Measurements from ENCODE around the gene ZGPAT.
A peak's percentile ranks its signal among the peaks of the same experiment; 100 is the strongest.
"Not testable (repeated sequence)": the region's sequence is repeated elsewhere in the genome, so short reads cannot be mapped to it uniquely, and the experiment has no call there.

Gene ZGPAT, protein sequence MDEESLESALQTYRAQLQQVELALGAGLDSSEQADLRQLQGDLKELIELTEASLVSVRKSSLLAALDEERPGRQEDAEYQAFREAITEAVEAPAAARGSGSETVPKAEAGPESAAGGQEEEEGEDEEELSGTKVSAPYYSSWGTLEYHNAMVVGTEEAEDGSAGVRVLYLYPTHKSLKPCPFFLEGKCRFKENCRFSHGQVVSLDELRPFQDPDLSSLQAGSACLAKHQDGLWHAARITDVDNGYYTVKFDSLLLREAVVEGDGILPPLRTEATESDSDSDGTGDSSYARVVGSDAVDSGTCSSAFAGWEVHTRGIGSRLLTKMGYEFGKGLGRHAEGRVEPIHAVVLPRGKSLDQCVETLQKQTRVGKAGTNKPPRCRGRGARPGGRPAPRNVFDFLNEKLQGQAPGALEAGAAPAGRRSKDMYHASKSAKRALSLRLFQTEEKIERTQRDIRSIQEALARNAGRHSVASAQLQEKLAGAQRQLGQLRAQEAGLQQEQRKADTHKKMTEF

GRCh38 chr20:63707558-63708300 lies at the start of gene ZGPAT, which contains the start of gene ARFRP1:
TSS of gene ZGPAT (plus strand) at chr20:63708039. CDS start at chr20:63708581, 542 bp downstream.
TSS of gene ARFRP1 (minus strand) at chr20:63707976. CDS start at chr20:63707091, 885 bp downstream.
- DNase-seq (ENCODE audit: low read depth in 2 of 2, low spot score in 1 of 2): peak; percentile 66 to 70

- DNase-seq (ENCODE audit: low read depth in 2 of 2, low spot score in 1 of 2): no peak
These were observed 49.1 kb upstream of the ZGPAT start for GRCh38 chr20:63658749-63659187.

DNA sequence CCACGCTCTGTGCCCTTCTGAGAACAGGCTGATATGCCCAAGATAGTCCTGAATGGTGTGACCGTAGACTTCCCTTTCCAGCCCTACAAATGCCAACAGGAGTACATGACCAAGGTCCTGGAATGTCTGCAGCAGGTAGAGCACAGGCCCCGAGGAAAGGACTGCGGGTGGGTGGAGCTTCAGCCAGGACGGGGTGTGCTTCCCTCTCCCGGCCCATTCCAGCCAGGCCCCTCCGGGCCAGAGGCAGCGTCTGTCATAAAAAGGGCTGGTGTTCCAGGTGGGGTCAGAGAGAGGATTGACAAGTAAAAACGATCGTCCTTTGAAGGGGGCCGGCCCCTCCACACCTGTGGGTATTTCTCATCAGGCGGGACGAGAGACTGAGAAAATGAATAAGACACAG lies 48.5 kb upstream of the ZGPAT start:
- no peak for DNase-seq (ENCODE audit: low read depth in 2 of 2, low spot score in 1 of 2)

- not testable (repeated sequence) for DNase-seq (ENCODE audit: low read depth in 2 of 2, low spot score in 1 of 2)
These were observed 47.7 kb upstream of the ZGPAT start for GRCh38 chr20:63660174-63660573.

- DNase-seq (ENCODE audit: low read depth in 2 of 2, low spot score in 1 of 2): no peak
These were observed 47.2 kb upstream of the ZGPAT start for GRCh38 chr20:63660622-63661021.

DNA sequence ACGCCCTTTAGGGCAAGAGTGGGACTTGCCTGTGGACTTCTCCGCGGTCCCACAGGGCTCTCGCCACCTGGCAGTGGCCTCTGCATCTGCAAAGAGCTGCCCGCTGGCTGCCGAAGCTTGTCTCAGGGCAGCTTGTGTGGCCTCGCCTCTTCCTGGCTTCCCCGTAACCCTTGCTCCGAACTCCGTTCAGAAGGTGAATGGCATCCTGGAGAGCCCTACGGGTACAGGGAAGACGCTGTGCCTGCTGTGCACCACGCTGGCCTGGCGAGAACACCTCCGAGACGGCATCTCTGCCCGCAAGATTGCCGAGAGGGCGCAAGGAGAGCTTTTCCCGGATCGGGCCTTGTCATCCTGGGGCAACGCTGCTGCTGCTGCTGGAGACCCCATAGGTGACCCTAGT lies 46.7 kb upstream of the ZGPAT start:
- DNase-seq (ENCODE audit: low read depth in 2 of 2, low spot score in 1 of 2): no peak

GRCh38 chr20:63661959-63662812 lies 45.7 kb upstream of the ZGPAT start:
- DNase-seq (ENCODE audit: low read depth in 2 of 2, low spot score in 1 of 2): no peak

GRCh38 chr20:63662813-63663189 lies 45.0 kb upstream of the ZGPAT start:
- DNase-seq (ENCODE audit: low read depth in 2 of 2, low spot score in 1 of 2): no peak

DNA sequence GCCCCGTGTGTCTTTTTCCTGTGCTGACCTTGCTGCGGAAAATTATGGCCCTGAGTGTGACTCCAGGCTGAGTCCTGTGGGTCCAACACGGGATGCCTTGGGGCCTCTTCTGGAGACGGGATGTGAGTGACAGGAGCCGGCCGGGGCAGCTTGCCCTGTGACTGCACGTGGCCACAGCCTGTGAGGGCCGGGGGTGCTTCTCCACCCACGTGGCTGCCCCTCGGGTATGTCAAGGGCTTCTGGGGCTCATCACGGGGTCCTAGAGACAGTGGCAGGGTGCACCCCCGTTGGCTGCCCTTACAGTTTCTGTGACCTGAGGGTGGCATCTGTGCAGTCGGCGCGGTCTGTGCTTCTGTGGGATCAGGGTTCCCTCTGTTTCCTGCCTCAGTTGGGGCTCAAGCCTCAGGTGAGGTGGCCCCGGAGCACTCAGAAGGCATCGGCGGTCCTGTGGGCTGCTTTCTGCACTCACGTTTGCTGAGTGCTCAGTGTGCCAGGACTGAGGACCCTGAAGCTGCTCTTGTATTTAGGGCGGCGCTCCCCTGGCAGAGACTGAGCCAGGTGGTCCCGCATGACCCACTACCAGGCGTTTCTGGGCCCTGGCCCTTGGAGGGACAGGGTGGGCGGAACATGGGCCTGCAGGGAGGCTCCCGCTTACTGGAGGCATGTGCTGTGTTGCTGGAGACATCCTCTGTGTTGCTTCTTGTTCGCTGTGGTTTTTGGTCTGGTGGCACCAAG lies 44.3 kb upstream of the ZGPAT start:
- no peak for DNase-seq (ENCODE audit: low read depth in 2 of 2, low spot score in 1 of 2)

DNA sequence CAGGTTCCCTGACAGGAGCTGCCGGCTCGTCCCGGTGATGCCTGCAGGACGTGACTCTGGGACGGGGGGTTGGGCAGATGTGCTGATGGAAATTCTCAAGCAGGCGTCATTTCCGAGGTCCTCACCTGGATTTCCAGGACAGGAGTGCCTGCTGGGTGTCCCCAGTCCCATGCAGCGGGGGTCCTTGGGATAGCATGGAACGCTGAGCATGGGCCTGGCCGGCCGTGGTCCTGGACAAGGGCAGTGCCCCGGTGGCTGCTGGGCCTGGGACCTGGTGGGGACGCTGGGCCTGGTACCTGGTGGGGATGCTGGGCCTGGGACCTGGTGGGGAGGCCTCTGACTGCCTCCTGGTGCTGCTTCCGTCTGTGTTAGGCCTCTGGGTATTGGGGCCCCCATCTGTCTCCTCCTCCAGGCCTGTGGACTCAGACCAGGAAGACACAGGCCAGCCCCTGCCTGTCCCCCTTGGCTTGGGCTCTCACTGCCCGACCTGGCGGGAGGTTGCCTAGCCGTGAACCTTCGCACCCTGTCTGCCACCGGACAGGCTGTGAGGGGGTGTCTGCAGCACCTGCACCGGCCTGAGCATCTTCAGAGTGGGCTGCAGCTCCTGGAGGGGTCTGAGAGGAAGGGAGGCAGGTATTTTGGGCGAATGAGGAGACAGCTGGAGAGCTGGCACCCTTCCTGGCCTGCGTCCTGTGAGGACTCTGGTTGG lies 43.5 kb upstream of the ZGPAT start:
- DNase-seq (ENCODE audit: low read depth in 2 of 2, low spot score in 1 of 2): no peak

DNA sequence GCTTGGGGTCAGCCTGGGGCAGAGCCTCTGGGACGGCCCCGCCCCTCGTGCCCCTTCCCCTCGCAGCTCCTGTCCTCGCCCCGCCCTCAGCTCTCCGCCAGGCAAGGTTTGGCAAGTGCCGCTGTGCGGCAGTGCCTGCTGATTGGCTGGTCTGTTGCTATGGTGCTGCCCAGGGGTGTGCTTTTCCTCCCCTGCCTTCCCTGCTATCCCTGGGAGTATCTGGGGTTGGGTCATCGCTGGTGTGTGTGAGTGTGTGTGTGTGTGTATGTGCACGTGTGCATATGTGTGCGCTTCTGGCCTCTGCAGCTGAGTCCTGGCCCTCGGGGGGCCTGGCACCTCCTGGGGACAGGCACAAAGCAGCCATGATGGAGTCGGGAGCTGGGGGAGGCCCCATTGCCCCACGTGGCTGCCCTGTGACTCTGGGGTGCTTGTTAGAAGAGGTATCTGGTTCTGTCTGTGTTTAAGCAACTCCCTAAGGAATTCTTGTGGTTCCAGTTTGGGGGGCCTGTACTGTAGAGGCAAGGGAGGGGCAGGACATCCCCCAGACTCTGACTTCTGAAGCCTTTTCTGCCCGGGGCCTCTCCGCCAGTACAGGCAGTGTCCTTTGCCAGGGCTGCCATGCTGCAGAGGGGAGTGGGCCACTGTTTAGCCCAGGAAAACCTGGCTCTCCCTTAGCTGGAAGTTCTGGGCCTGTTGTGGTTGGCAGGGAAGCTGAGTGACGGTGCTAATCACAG lies 42.8 kb upstream of the ZGPAT start:
- DNase-seq (ENCODE audit: low read depth in 2 of 2, low spot score in 1 of 2): no peak

DNA sequence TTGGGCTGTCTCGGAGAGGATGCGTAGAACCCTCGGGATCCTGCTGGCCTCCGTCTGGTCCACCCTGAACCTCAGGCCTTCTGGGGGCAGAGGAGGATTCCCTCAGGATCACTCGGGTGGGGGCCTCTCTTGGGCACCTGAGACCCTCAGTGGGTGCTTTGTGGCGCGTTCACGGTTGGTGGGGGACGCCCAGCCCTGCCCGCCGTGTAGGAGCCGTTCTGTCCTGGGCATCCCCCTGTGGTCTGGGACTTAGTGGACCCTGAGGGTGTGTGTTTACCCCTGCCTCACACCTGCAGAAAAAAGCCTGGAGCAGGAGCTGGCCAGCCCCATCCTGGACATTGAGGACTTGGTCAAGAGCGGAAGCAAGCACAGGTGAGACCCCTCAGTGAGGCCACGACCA lies 42.1 kb upstream of the ZGPAT start:
- no peak for DNase-seq (ENCODE audit: low read depth in 2 of 2, low spot score in 1 of 2)

DNA sequence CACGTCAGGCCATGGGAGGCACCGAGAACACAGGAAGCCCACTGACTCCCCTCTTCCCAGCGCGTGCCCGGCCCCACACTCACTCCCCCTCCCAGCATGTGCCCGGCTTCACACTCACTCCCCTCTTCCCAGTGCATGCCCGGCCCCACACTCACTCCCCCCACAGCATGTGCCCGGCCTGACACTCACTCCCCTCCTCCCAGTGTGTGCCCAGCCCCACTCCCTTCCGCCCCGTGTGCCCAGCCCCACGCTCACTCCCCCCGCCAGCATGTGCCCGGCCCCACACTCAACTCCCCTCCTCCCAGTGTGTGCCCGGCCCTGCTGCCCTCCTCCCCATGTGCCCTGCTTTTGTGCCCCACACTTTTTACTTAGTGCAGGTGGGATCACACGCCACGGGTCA lies 40.0 kb upstream of the ZGPAT start:
- DNase-seq (ENCODE audit: low read depth in 2 of 2, low spot score in 1 of 2): no peak

DNA sequence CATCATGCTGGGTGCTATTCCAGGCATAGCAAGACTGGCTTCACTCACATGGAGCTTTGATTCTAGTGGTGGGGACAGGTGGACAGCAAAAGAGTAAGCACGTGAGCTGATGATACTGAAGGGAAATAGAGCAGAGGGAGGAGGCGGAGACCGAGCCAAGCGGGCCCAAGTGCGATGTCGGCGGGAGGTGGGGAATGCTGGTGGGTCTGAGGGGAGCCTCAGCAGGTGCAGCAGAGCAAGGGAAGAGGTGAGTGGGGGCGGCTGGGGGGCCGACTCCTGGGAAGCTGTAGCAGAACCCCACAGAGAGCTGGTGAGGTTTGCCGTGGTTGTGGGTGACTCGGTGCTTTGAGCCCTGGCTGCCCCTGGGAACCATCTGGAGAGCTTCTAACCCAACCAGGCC lies 39.5 kb upstream of the ZGPAT start:
- DNase-seq (ENCODE audit: low read depth in 2 of 2, low spot score in 1 of 2): no peak

DNA sequence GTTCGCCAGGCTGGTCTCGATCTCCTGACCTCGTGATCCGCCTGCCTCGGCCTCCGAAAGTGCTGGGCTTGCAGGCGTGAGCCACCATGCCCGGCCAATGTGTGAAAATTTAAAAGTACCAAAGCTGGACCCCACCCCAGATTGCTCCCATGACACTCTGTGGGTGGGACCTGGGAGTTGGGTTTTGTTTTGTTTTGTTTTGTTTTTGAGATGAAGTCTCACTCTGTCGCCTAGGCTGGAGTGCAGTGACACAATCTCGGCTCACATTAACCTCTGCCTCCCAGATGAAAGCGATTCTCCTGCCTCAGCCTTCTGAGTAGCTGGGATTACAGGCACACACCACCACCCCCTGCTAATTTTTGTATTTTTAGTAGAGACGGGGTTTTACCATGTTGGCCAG lies 36.1 kb upstream of the ZGPAT start:
- DNase-seq (ENCODE audit: low read depth in 2 of 2, low spot score in 1 of 2): not testable (repeated sequence)

- DNase-seq (ENCODE audit: low read depth in 2 of 2, low spot score in 1 of 2): no peak
These were observed 35.2 kb upstream of the ZGPAT start for GRCh38 chr20:63672666-63673065.

- no peak for DNase-seq (ENCODE audit: low read depth in 2 of 2, low spot score in 1 of 2)
These were observed 33.9 kb upstream of the ZGPAT start for GRCh38 chr20:63673951-63674350.

DNA sequence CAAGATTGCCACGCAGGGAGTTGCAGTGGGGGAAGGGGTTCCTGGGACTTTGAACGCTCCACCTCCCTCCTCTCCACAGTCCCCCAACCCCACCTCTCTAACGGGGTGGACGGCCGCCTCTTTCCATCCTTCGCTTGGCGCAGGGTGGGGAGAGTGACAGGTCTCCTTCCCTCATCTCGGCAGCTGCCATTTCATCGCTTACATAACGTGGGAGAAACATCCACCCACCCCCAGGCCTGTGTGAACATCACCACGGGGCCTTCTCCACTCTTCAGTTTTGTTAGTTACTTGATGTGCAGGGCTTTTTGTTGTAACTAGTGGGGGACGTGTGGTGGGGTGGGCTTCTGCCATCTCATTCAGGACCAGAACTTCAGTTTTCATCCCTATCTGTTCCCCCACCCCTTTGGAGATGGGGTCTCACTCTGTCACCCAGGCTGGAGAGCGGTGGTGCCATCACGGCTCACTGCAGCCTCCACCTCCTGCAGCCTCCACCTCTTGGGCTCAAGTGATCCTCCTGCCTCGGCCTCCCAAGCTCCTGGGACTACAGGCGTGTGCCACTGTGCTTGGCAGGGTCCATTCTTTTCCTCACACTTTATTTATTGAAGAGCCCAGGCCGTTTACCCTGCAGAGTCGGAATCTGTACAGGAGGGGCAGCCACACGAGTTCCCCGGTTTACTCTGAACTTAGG lies 32.0 kb upstream of the ZGPAT start:
- DNase-seq (ENCODE audit: low read depth in 2 of 2, low spot score in 1 of 2): no peak

DNA sequence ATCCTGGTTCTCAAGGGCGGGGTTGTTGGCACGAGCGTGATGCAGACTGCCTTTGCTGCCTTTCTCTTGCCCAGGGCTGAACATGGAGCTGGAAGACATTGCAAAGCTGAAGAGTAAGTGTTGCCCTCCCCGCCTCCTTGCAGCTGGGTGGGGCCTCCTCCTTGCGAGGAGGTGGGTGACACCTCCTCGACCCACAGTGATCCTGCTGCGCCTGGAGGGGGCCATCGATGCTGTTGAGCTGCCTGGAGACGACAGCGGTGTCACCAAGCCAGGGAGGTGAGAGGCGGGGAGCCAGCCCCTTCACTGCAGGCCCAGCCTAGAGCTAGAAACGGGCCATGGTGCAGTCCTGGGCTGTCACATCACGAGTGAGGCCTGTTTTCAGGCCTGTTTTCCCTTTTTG lies 29.8 kb upstream of the ZGPAT start:
- DNase-seq (ENCODE audit: low read depth in 2 of 2, low spot score in 1 of 2): no peak
